Loucy (cell line): ENCODE measurements around the gene CLSTN1.
"Not testable (repeated sequence)": the region's sequence is repeated elsewhere in the genome, so short reads cannot be mapped to it uniquely, and the experiment has no call there.

ENCODE experiments used
- H2AFZ ChIP-seq: fragments of 200-600 bp; sonication (generic); 2 replicates; pipeline ENCODE4 v1.6.0; 2016; ENCODE audit warnings: antibody characterized with exemption, mild to moderate bottlenecking, low read length, moderate library complexity
- H3F3A ChIP-seq: fragments of 200-600 bp; 2 replicates; pipeline ENCODE4 v1.6.0; 2016; ENCODE audit warnings: antibody characterized with exemption, low read depth, mild to moderate bottlenecking
- H3K27me3 ChIP-seq: fragments of 200-600 bp; sonication (generic); 2 replicates; pipeline ENCODE4 v1.6.1; 2014; ENCODE audit warnings: low read length, mild to moderate bottlenecking; ENCODE audit not compliant: insufficient read depth, poor library complexity, severe bottlenecking
- H3K36me3 ChIP-seq: fragments of 200-600 bp; sonication (generic); 2 replicates; pipeline ENCODE4 v1.6.1; 2016; ENCODE audit warnings: low read length; ENCODE audit not compliant: insufficient read depth
- H3K4me1 ChIP-seq: fragments of 200-600 bp; sonication (generic); 2 replicates; pipeline ENCODE4 v1.5.1; 2014; ENCODE audit warnings: low read length, mild to moderate bottlenecking; ENCODE audit not compliant: insufficient read depth, poor library complexity, severe bottlenecking
- H3K4me2 ChIP-seq: fragments of 200-600 bp; sonication (generic); 2 replicates; pipeline ENCODE4 v1.6.0; 2014; ENCODE audit warnings: antibody characterized with exemption, low read length, low read depth, mild to moderate bottlenecking; ENCODE audit not compliant: poor library complexity, severe bottlenecking
- H3K4me3 ChIP-seq: fragments of 200-600 bp; sonication (generic); 2 replicates; pipeline ENCODE4 v1.5.1; 2014; ENCODE audit warnings: low read length, mild to moderate bottlenecking, mixed read lengths; ENCODE audit not compliant: poor library complexity, severe bottlenecking
- H3K79me2 ChIP-seq: fragments of 200-600 bp; sonication (generic); 2 replicates; pipeline ENCODE4 v1.6.1; 2014; ENCODE audit warnings: low read length; ENCODE audit not compliant: insufficient read depth
- H3K9ac ChIP-seq: fragments of 200-600 bp; sonication (generic); 2 replicates; pipeline ENCODE4 v1.6.0; 2014; ENCODE audit warnings: mild to moderate bottlenecking, low read depth, low read length, moderate library complexity; ENCODE audit not compliant: poor library complexity, severe bottlenecking
- H3K9me2 ChIP-seq: fragments of 200-600 bp; sonication (generic); replicated peaks from 2 replicates; pipeline ENCODE4 v1.6.1; 2016; ENCODE audit warnings: low read depth, low read length, mixed read lengths
- H3K9me3 ChIP-seq: fragments of 200-600 bp; sonication (generic); 2 replicates; pipeline ENCODE4 v1.6.1; 2014; ENCODE audit warnings: mild to moderate bottlenecking, antibody characterized with exemption, low read length, low read depth; ENCODE audit not compliant: insufficient read depth
- H4K20me1 ChIP-seq: fragments of 200-600 bp; sonication (generic); 2 replicates; pipeline ENCODE4 v1.6.0; 2014; ENCODE audit warnings: antibody characterized with exemption, low read length, mild to moderate bottlenecking; ENCODE audit not compliant: insufficient read depth, poor library complexity, severe bottlenecking
- CTCF ChIP-seq: fragments of 200-600 bp; sonication (generic); conservative IDR thresholded peaks from 2 replicates; pipeline ENCODE4 v1.5.1; 2014; ENCODE audit warnings: mild to moderate bottlenecking, antibody characterized with exemption, low read length
- EZH2phosphoT487 ChIP-seq: fragments of 200-600 bp; IDR thresholded peaks from 2 replicates; pipeline ENCODE4 v1.6.1; 2018; ENCODE audit warnings: antibody characterized with exemption, mild to moderate bottlenecking, moderate library complexity, borderline replicate concordance

Gene CLSTN1

GRCh38 chr1:9764550-9764949, 59.2 kb downstream of the CLSTN1 start:
- Histone ChIP-seq H3K4me2 (no peak overlapping the region), H3K4me3 (no peak overlapping the region), H3K9me3 (no peaks in the 10 kb centered on the region), H3K36me3 (peaks cover 10% of the 10 kb centered on the region; the same call in 1 of the 2 replicates), H3K27me3 (no peaks in the 10 kb centered on the region), H3K79me2 (peaks cover 29% of the 10 kb centered on the region; the same call in 1 of the 2 replicates), H4K20me1 (peaks cover 4% of the 10 kb centered on the region), H3K9me2 (no peaks in the 10 kb centered on the region), H3K9ac (no peak overlapping the region), H3K4me1 (no peaks in the 10 kb centered on the region), H3F3A (no peaks in the 10 kb centered on the region), H2AFZ (no peak overlapping the region)
- TF ChIP-seq CTCF (no peak), EZH2phosphoT487 (no peak)

GRCh38 chr1:9763914-9764313, 59.9 kb downstream of the CLSTN1 start:
- TF ChIP-seq EZH2phosphoT487 (no peak), CTCF (no peak)
- Histone ChIP-seq H3K79me2 (peaks cover 32% of the 10 kb centered on the region; the same call in 1 of the 2 replicates), H3K4me2 (no peak overlapping the region)

GRCh38 chr1:9762446-9762845, 61.3 kb downstream of the CLSTN1 start:
- not testable (repeated sequence) for H3K4me1 ChIP-seq, H3K9me3 ChIP-seq, H3K4me2 ChIP-seq, H2AFZ ChIP-seq, H3K9ac ChIP-seq, H3K9me2 ChIP-seq, H3K4me3 ChIP-seq, H3K27me3 ChIP-seq, H3F3A ChIP-seq, H3K36me3 ChIP-seq, H4K20me1 ChIP-seq
- peaks cover 37% of the 10 kb centered on the region; the same call in 1 of the 2 replicates for H3K79me2 ChIP-seq

More at GRCh38 chr1:9763914-9764313, 59.9 kb downstream of the CLSTN1 start:
- no peaks in the 10 kb centered on the region for H3F3A ChIP-seq
- no peaks in the 10 kb centered on the region for H3K9me3 ChIP-seq
- H3K36me3 ChIP-seq, result peaks cover 10% of the 10 kb centered on the region; the same call in 1 of the 2 replicates
- no peak overlapping the region for H3K9ac ChIP-seq
- H4K20me1 ChIP-seq, result peaks cover 4% of the 10 kb centered on the region
- H3K4me1 ChIP-seq, result no peaks in the 10 kb centered on the region
- no peak overlapping the region for H2AFZ ChIP-seq
- H3K27me3 ChIP-seq, result no peaks in the 10 kb centered on the region
- no peaks in the 10 kb centered on the region for H3K9me2 ChIP-seq
- H3K4me3 ChIP-seq, result no peak overlapping the region

GRCh38 chr1:9761855-9762254, 61.9 kb downstream of the CLSTN1 start:
- Histone ChIP-seq H3F3A (no peaks in the 10 kb centered on the region), H3K4me3 (no peak overlapping the region), H3K9me2 (no peaks in the 10 kb centered on the region), H3K79me2 (peaks cover 35% of the 10 kb centered on the region; the same call in 1 of the 2 replicates), H3K9me3 (no peaks in the 10 kb centered on the region), H3K9ac (no peak overlapping the region), H3K4me1 (no peaks in the 10 kb centered on the region), H3K36me3 (peaks cover 10% of the 10 kb centered on the region; the same call in 1 of the 2 replicates), H3K27me3 (no peaks in the 10 kb centered on the region), H4K20me1 (no peaks in the 10 kb centered on the region), H3K4me2 (no peak overlapping the region), H2AFZ (no peak overlapping the region)
- TF ChIP-seq CTCF (no peak), EZH2phosphoT487 (no peak)
